ENCODE data around the gene NPIPA8. TPM values are rescaled to one million over a fixed set of nuclear protein-coding genes. Genes with fewer than 3 reads are reported as not detected.
"Not testable (repeated sequence)": the region's sequence is repeated elsewhere in the genome, so short reads cannot be mapped to it uniquely, and the experiment has no call there.

NPIPA8 gene
- total RNA-seq, 1 experiment from 2014 or later = 0.72 TPM

- not testable (repeated sequence) for H3K4me1 ChIP-seq (ENCODE audit: insufficient read depth, low read length); H3K27me3 Mint-ChIP-seq (ENCODE audit: low read depth); H3K36me3 Mint-ChIP-seq (ENCODE audit: insufficient read depth in 1 of 3, low read depth in 3 of 3); H3K9me3 ChIP-seq (ENCODE audit: control insufficient read depth, low read depth, low read length); H2BK12ac ChIP-seq (ENCODE audit: insufficient read length, low read depth, low read length); DNase-seq; H2AFZ ChIP-seq (ENCODE audit: low read length); H3K27ac Mint-ChIP-seq; H3K4me2 ChIP-seq (ENCODE audit: insufficient read depth, insufficient read length, low read length); H3K14ac ChIP-seq (ENCODE audit: insufficient read depth, low read length); H4K5ac ChIP-seq (ENCODE audit: insufficient read length, low read depth, low read length); H3K27ac ChIP-seq (ENCODE audit: insufficient read length, low read depth, low read length); H2BK20ac ChIP-seq (ENCODE audit: low read depth, low read length, poor library complexity, severe bottlenecking); H3K23me2 ChIP-seq (ENCODE audit: insufficient read length, low read depth, low read length, poor library complexity, severe bottlenecking); H2BK120ac ChIP-seq (ENCODE audit: low read depth, low read length, poor library complexity, severe bottlenecking); H3K27me3 ChIP-seq (ENCODE audit: insufficient read depth, low read length); H3K9me3 Mint-ChIP-seq; H3K4me1 Mint-ChIP-seq; H2BK5ac ChIP-seq (ENCODE audit: insufficient read length, low read length); H3K79me2 ChIP-seq (ENCODE audit: insufficient read depth, low read length); H3T11ph ChIP-seq (ENCODE audit: low read length); H3K23ac ChIP-seq (ENCODE audit: insufficient read length, low read depth, low read length); H4K91ac ChIP-seq (ENCODE audit: insufficient read length, low read depth, low read length); H4K8ac ChIP-seq (replicated peaks; ENCODE audit: insufficient read length, low read depth, low read length); H3K4me3 Mint-ChIP-seq; H3K9ac ChIP-seq (ENCODE audit: extremely low read depth, insufficient read length, low read length); H3K4ac ChIP-seq (ENCODE audit: low read depth, low read length); H3K79me1 ChIP-seq (ENCODE audit: insufficient read depth, low read depth, low read length, poor library complexity, severe bottlenecking); H3K56ac ChIP-seq (ENCODE audit: insufficient read length, low read depth, low read length); H4K20me1 ChIP-seq (ENCODE audit: control insufficient read depth, insufficient read depth, insufficient read length); H2AK5ac ChIP-seq (ENCODE audit: insufficient read length, low read length); H2BK15ac ChIP-seq (ENCODE audit: low read depth, low read length); H3K18ac ChIP-seq (ENCODE audit: insufficient read length, low read depth, low read length)
- no CpG with 5 or more reads among the region's 2 CpGs for WGBS (ENCODE audit: extremely low coverage, insufficient read length, low lambda C conversion rate)
Observed at GRCh38 chr16:18290959-18291358, 45.6 kb downstream of the NPIPA8 start.

GRCh38 chr16:18286342-18286741 lies 50.2 kb downstream of the NPIPA8 start:
- H3K9me3 Mint-ChIP-seq; H3K27ac ChIP-seq (ENCODE audit: insufficient read length, low read depth, low read length); H3K4me1 Mint-ChIP-seq; H3K79me2 ChIP-seq (ENCODE audit: insufficient read depth, low read length); H2AK5ac ChIP-seq (ENCODE audit: insufficient read length, low read length); H3K27me3 ChIP-seq (ENCODE audit: insufficient read depth, low read length); H2BK5ac ChIP-seq (ENCODE audit: insufficient read length, low read length); H4K5ac ChIP-seq (ENCODE audit: insufficient read length, low read depth, low read length); H3K9me3 ChIP-seq (ENCODE audit: control insufficient read depth, low read depth, low read length); H3K4me3 Mint-ChIP-seq; H3K4ac ChIP-seq (ENCODE audit: low read depth, low read length); DNase-seq; H3K4me2 ChIP-seq (ENCODE audit: insufficient read depth, insufficient read length, low read length); H3K14ac ChIP-seq (ENCODE audit: insufficient read depth, low read length); H2BK15ac ChIP-seq (ENCODE audit: low read depth, low read length); H4K20me1 ChIP-seq (ENCODE audit: control insufficient read depth, insufficient read depth, insufficient read length); H3K23me2 ChIP-seq (ENCODE audit: insufficient read length, low read depth, low read length, poor library complexity, severe bottlenecking); H3K79me1 ChIP-seq (ENCODE audit: insufficient read depth, low read depth, low read length, poor library complexity, severe bottlenecking); H4K8ac ChIP-seq (replicated peaks; ENCODE audit: insufficient read length, low read depth, low read length); H2BK20ac ChIP-seq (ENCODE audit: low read depth, low read length, poor library complexity, severe bottlenecking); H2BK120ac ChIP-seq (ENCODE audit: low read depth, low read length, poor library complexity, severe bottlenecking); H3K23ac ChIP-seq (ENCODE audit: insufficient read length, low read depth, low read length); H2BK12ac ChIP-seq (ENCODE audit: insufficient read length, low read depth, low read length); H3K9ac ChIP-seq (ENCODE audit: extremely low read depth, insufficient read length, low read length); H3K56ac ChIP-seq (ENCODE audit: insufficient read length, low read depth, low read length); H3K27ac Mint-ChIP-seq; H3T11ph ChIP-seq (ENCODE audit: low read length); H3K4me1 ChIP-seq (ENCODE audit: insufficient read depth, low read length); H2AFZ ChIP-seq (ENCODE audit: low read length); H3K36me3 Mint-ChIP-seq (ENCODE audit: insufficient read depth in 1 of 3, low read depth in 3 of 3); H4K91ac ChIP-seq (ENCODE audit: insufficient read length, low read depth, low read length); H3K27me3 Mint-ChIP-seq (ENCODE audit: low read depth); H3K18ac ChIP-seq (ENCODE audit: insufficient read length, low read depth, low read length): not testable (repeated sequence)
- no CpG with 5 or more reads among the region's 1 CpG for WGBS (ENCODE audit: extremely low coverage, insufficient read length, low lambda C conversion rate)
